HPDE6-E6E7 (cell line): ENCODE measurements around the gene ZBED4.
"Not testable (repeated sequence)": the region's sequence is repeated elsewhere in the genome, so short reads cannot be mapped to it uniquely, and the experiment has no call there.

Experiments used
- DNase-seq: peaks from one replicate; pipeline ENCODE4 v3.0.0; 2011; ENCODE audit warnings: missing footprints; ENCODE audit errors: extremely low spot score

The ZBED4 gene

DNA sequence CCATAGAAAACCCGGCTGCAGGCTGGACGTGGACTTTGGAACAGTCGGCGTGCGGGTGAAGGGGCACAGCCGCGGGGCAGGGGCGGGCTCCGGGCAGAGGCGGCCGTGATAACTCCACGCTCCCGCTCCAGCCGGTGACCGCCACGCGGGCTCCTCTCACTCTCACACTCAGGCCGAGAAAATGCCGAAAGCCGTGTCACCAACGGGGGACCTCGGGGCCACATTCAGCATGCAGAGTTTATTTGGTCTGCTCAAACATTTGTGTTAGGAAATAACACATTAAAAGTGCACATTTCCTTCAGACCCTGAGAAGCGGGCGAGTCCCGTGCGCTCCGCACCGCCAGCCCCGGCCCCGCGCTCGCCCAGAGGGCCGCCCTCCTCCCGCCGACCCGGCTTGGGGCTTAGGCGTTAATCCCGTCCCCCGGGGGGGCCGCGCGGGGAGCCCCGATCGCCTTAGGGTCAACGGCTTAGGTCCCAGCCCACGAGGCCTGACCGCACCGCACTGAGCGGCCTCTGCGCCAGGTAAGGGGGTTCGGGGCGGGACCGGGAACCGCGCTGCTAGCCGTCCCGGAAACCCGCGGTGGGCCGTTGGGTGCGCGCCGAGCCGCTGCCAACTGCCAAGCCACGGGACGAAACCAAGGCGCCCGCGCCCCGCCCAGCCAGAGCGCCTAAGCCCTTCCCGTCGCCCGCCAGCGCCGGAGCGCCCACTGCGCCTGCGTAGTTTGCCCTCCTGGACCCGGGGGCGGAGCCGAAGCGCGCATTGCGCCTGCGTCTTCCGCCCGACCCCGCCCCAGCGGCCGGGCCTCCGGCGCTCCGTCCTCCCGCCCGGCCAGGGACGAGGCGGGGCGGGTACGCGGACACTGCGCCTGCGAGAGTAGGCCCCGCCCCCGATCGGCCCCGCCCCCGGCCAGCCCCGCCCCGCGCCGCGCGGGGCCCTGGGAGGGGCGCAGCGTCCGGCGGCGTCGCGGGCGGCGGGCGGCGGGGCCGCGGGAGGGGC lies at the start of gene ZBED4:
Gene ZBED4 (plus strand): TSS at position 947 of the 997 bp plus-strand sequence. CDS start 29,819 bp downstream, outside the sequence.
- peak; percentile 93 for DNase-seq

DNA sequence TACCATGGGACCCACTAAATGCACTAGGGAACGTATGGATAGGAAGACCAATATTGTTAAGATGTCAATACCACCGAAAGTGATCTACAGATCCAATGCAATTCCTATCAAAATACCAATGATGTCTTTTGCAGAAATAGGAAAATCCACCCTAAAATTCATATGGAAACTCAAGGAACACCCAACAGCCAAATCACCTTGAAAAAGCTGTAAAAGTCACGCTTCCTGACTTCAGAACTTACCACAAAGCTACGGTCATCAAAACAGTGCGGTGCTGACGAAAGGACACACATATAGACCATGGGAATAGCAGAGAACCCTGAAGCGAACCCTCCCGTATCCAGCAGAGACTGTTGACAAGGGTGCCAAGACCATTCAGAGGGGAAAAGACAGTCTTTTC lies 46.5 kb upstream of the ZBED4 start:
- DNase-seq: no peak

DNA sequence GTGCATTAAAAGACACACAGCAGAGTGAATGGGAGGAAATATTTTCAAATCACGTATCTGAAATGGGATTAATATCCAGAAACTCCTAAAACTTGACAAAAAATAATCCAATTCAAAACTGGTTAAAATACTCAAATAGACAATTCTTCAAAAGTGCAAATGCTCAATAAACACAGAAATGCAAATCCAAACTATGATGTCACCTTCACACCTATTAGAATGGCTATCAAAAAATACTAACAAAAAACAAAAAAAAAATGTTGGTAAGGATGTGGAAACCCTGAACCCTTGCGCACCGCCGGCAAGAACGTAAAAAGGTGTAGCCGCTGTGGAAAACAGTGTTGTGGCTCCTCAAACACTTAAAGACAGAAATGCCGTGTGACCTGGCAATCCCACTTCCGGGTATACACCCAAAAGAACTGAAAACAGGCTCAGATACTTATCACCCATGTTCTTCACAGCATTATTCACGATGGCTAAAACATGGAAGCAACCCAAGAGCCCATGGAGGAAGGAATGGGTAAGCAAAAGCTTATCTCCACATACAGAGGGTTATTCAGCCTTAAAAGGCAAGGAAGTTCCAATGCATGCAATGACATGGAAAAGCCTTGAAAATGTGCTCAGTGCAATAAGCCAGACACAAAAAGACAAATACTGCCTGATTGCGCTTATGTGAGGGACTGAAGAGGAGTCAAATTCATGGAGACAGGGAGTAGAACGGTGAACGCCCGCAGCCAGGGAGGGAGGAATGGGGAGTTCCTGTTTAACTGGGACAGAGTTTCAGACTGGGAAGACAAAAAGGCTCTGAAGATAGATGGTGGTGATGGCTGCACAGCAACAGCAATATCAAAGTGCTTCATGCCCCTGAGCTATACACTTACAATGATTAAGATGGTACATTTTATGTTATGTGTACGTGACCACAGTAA lies 45.6 kb upstream of the ZBED4 start:
- no peak for DNase-seq

DNA sequence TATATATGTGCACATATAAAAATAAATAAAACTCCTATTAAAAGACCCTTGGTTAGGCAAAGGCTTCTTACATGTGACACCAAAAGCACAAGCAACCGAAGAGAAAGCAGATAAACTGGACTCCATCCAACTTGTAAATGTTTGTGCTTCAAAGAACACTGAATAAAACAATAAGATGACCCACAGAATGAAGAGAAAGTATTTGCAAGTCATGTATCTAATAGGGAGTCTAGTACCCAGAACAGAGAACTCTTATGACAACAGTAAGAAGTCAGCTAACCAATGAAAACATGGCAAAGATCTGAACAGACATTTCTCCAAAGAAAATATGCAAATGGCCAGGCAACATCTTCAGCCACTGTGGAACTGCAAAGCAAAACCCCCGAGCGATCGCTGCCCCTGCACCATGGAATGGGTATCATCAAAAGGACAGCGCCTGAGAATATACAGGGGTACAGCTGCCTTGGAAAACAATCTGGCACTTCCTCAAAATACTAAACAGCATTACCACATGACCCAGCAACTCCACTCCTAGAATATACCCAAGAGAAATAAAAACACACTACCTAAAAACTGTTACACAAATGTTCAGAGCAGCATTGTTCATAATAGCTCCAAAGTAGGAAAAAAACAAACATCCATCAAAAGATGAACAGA lies 43.2 kb upstream of the ZBED4 start:
- DNase-seq: no peak

DNA sequence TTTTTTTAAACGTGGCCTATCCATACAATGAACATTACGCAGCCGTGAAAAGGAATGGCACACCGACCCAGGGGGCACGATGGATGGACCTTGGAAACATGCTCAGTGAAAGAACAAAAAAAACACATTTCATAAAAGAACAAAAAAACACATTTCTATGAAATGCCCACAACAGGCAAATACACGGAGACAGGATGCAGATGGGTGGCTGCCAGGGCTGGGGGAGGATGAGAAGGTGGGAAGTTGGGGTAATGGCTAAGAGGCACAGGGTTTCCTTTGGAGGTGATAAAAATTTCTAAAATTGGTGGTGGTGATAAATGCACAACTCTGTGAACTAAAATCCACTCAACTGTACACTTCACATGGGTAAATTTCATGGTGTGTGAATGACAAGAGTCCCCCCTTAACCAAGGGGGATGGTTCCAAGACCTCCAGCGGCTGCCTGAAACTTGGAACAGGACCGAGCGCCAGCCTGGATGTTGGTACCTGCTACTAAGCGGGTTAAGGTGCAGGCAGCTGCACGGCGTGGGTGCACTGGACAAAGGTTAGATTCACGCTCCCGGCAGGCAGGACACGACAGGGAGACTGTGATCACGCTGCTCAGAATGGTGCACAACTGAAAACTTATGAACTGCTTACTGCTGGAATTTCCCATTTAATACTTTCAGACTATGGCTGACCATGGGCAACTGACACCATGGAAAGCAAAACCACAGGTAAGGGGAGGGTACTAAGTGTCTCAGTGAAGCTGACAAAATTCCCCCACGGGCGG lies 42.4 kb upstream of the ZBED4 start:
- DNase-seq: no peak

- no peak for DNase-seq
Measured at GRCh38 chr22:49812838-49813237, 40.8 kb upstream of the ZBED4 start.

DNA sequence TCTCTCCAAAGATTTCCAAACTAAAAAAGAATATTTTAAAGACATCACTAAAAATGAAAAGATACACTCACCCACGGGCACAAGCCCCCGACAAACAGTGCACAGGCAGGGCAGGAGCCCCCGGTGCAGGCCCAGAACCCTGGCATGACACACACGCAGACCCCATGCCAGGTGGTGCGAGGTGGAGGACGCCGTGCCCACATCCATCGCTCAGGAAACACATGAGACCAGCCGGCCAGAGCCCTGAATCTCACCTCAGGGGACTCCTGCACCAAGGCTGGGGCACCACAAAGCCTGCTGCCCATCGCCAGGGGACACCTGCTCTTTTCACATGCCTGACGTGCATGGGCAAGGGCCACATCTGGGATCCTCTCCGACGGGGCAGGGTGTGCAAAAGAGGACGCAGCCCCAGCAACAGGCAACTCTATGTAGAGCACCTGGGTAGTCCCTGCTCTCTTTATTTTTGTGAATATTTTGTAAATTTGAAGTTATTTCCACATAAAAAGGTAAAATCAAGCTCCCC lies 39.4 kb upstream of the ZBED4 start:
- no peak for DNase-seq

DNA sequence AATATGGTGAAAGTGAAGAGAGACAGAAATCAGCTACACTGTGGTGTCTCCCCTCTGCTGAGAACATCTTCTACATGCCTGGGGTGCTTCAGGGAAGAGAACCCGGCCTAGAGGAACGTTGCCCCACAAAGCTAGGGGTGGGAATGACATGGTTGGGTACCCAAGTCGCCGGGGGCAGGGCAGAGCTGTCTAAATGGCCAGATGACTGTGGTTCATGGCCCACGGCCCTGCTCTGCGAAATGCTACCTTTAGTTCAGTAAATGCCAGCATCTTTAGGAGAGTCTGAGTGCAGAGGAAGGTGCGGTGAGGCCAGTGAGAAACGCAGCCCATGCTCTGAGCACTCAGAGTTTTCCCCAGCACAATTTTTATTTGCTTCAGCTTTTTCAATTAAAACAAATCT lies 38.8 kb upstream of the ZBED4 start:
- no peak for DNase-seq

DNA sequence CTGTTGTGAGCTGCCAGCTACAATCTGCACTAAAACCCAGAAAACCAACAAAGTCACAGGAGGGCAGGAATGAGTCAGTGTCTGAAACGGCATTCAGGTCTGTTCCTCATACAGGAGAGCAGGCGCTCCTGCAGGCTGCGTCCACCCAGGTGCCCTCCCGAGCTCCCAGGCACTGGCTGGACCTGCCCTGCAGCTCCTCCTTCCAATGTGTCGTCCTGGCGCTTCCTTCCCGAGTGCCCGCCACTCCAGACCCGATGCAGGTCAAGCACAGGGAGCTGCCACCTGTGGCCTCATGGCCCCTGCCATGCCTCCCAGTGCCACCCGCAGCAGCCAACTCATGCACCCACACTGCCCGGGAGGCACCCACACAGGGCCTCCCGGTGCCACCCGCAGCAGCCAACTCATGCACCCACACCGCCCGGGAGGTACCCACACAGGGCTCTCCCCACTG lies 38.0 kb upstream of the ZBED4 start:
- DNase-seq: no peak

DNA sequence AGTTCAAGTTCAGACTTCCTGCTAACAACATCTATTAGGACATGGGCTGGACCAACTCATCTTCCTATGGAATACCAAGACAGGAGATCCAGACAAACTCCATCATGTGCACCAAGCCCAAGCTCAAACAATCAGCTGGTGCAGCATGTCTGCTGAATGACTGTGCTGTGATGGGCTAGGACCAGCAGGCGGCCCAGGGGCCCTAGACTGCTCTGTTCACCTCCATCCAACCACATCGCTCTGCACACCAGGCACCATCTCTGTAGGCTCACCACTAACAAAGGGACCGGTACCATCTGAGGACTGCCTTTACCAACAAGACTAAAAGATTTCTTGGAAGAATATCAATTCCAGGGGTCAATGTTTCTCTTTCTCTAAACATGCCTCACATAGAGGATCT lies 36.3 kb upstream of the ZBED4 start:
- DNase-seq: no peak

- DNase-seq: no peak
Measured at GRCh38 chr22:49820984-49821383, 32.7 kb upstream of the ZBED4 start.

DNA sequence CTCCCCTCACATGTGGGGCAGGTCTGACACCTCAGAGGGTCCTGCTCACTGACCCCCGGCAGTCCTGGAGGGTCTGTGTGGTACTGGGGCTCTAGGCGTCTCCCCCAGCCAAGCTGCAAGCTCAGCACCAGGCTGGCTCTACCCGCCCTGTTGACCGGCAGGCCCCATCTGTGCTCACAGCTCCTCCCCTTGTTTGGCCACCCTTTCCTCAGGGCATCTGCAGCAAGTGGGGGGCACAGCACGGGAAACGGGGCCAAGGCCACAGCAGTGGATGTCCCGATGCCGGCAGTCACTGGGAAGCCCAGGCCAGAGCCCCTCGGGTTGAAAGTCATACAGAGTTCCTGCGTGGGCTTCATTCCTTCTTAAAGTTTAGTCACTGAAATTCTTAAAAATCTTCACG lies 31.9 kb upstream of the ZBED4 start:
- DNase-seq: not testable (repeated sequence)

GRCh38 chr22:49823289-49824045 lies 30.2 kb upstream of the ZBED4 start:
- DNase-seq: no peak

DNA sequence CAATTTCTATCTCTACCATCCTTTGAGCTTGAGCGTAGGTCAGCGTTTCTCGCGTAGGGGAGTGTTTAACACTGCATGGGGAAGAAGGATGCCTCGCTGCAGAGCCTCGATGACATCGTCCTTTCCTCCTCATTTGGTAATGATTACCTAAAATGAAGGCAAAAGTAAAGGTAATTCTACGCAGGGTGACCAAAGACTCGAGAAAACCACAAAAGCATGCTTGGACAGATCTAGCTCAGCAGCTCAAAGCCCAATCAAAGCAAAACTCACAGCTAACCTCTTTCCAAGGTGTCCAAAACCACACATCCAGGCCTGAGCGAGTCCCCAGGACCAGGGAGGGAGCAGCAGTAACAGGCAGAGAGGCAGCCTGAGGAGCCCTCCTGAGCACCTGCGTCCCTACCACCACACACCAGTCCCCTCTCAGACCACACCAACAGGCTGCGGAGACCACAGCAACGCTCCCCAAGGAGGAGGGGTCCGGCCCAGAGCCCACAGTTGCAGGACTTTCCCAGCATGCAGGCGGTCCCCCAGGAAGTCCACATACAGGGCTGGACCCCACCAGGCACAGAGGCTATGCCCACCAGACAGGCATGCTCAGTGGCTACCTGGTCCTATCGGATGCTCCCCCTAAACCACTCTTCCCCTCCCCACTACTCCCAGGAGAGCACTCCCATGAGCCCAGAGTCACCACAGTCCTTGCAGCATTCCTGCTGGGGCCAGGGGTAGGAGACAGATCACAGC lies 29.3 kb upstream of the ZBED4 start:
- DNase-seq: no peak

GRCh38 chr22:49824936-49825335 lies 28.7 kb upstream of the ZBED4 start:
- no peak for DNase-seq

DNA sequence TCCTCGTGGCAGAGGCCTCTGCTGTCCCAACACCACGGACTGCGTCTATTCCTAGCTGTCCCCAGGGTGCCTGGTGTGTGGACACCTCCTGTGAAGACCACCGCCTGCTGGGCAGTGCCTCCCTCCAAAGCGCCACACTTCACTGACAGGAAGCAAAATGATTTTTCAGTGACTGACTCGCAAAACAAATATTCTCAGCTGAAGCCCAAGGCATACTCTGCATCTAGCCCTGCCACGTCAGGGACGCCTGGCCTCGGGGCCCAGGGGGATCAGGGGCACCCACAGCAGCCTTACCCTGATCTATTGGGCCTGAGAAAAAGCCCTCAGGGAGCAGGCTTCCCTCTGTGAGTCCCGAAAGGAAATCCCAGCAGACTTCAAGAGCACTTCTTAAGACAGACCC lies 28.2 kb upstream of the ZBED4 start:
- no peak for DNase-seq

GRCh38 chr22:49825944-49826602 lies 27.6 kb upstream of the ZBED4 start:
- DNase-seq: no peak

DNA sequence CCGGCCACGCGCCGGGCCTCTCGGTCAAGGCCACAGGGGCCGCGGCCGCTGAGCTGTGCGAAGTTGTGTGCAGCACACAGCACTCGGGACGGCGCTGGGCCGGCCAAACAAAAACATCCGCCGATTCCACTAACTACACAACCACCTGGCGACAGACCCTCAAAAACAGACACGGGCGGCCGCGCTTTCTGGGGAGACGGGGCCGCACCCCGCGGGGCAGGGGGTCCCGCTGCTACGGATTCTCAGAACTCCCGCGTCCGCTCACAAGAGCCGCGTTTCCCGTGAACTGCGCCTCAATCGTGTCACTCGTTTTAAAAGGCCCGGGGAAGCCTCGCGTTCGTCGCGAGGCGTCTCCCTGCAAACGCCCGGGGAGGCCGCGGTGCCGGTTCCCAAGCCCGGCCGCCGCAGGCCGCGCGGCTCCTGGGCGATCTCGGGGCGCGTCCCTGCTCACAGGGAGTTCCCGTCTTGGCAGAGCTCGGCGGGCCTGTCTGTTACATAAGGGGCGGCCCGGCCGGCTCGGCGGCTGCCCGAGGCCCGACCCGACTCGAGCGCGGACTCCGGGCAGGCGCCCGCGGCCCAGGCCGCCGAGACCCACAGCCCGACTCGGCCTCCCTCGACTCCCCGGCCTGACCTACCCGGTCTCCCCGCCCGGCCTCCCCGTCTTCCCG lies 26.9 kb upstream of the ZBED4 start:
- DNase-seq: no peak
